ENCODE measurements around the gene VOPP1. TPM values are rescaled to one million over a fixed set of nuclear protein-coding genes. Genes with fewer than 3 reads are reported as not detected.

Gene VOPP1
- total RNA-seq, 1 donor from 2014 or later: 23.7 TPM

GRCh38 chr7:55509322-55509721 lies 63.0 kb downstream of the VOPP1 start:
- Histone ChIP-seq H3K4me1 (peaks cover 17% of the 10 kb centered on the region), H3K27ac (replicated peaks) (no peak overlapping the region), H3K9me3 (replicated peaks) (no peaks in the 10 kb centered on the region), H3K27me3 (ENCODE audit: low read depth) (no peaks in the 10 kb centered on the region), H3K4me3 (no peak overlapping the region), H3K36me3 (no peaks in the 10 kb centered on the region)
- TF ChIP-seq CTCF (IDR thresholded peaks at IDR 0.05; ENCODE audit: borderline replicate concordance): no peak
- intact Hi-C loops (cut with micrococcal nuclease): no loop called here
- DNase-seq: no peak

DNA sequence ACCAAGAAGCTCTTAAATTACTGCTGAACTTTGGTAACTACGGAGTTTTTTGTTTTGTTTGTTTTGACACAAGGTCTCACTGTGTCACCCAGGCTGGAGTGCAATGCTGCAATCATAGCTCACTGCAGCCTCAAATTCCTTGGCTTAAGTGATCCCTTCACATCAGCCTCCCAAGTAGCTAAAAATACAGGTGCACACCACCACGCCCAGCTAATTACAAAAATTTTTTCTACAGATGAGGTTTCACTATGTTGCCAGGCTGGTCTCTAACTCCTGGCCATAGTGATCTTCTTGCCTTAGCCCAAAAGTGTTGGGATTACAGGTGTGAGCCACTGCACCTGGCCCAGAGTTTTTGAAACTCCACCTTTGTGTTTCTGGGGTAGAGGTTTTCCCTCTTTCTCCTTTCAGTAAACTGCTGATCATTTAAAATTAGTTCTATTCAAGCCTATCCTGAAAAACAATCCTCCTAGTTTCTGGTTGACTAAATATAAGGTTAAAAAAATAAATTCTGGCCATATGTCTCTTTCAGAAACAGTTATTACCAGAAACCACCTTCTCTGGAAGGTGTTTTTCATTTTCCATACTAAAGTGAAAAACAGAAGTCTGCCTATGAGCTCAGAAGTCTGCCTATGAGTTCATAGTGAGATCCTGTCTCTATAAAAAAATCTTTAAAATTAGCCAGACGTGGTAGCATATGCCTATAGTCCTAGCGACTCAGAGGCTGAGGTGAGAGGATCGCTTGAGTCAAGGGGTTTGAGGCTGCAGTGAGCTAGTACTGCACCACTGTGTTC lies 63.9 kb downstream of the VOPP1 start:
- Histone ChIP-seq H3K27me3 (ENCODE audit: low read depth) (no peaks in the 10 kb centered on the region), H3K4me1 (peaks cover 26% of the 10 kb centered on the region), H3K27ac (replicated peaks) (no peak overlapping the region), H3K4me3 (no peak overlapping the region), H3K36me3 (no peaks in the 10 kb centered on the region), H3K9me3 (replicated peaks) (no peaks in the 10 kb centered on the region)
- DNase-seq: no peak
- no peak for TF ChIP-seq CTCF (IDR thresholded peaks at IDR 0.05; ENCODE audit: borderline replicate concordance)
- intact Hi-C loops (cut with micrococcal nuclease): no loop called here

DNA sequence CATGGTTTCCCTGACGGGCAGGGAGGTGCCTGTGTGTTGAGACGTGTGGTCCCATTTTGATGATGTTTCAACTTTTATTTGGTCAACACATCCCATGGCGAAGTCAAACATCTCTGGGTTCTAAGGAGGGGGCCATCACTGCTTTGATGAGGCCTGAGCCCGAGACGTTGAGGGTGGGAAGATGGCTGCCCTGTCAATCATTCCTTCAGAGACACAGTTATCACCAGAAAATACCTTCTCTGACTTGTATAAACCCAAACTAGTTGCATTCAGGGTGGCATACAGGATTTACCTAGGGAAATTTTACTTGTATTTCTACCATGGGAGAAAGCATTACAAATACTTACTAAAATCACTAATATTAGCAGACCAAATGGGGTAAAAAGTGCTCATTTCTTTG lies 64.6 kb downstream of the VOPP1 start:
- no peak for DNase-seq
- no peaks in the 10 kb centered on the region for H3K36me3 ChIP-seq
- H3K4me3 ChIP-seq: no peak overlapping the region
- intact Hi-C loops (cut with micrococcal nuclease): no loop called here
- H3K27ac ChIP-seq (replicated peaks): no peak overlapping the region
- no peaks in the 10 kb centered on the region for H3K9me3 ChIP-seq (replicated peaks)
- H3K27me3 ChIP-seq (ENCODE audit: low read depth): no peaks in the 10 kb centered on the region
- H3K4me1 ChIP-seq: peaks cover 33% of the 10 kb centered on the region
- no peak for TF ChIP-seq CTCF (IDR thresholded peaks at IDR 0.05; ENCODE audit: borderline replicate concordance)

- Histone ChIP-seq H3K27me3 (ENCODE audit: low read depth) (no peaks in the 10 kb centered on the region), H3K4me1 (peaks cover 54% of the 10 kb centered on the region), H3K4me3 (no peak overlapping the region), H3K27ac (replicated peaks) (no peak overlapping the region), H3K36me3 (no peaks in the 10 kb centered on the region), H3K9me3 (replicated peaks) (no peaks in the 10 kb centered on the region)
- intact Hi-C loops (cut with micrococcal nuclease): no loop called here
- TF ChIP-seq CTCF (IDR thresholded peaks at IDR 0.05; ENCODE audit: borderline replicate concordance): no peak
- no peak for DNase-seq
These were observed 67.2 kb downstream of the VOPP1 start for GRCh38 chr7:55504967-55505658.

DNA sequence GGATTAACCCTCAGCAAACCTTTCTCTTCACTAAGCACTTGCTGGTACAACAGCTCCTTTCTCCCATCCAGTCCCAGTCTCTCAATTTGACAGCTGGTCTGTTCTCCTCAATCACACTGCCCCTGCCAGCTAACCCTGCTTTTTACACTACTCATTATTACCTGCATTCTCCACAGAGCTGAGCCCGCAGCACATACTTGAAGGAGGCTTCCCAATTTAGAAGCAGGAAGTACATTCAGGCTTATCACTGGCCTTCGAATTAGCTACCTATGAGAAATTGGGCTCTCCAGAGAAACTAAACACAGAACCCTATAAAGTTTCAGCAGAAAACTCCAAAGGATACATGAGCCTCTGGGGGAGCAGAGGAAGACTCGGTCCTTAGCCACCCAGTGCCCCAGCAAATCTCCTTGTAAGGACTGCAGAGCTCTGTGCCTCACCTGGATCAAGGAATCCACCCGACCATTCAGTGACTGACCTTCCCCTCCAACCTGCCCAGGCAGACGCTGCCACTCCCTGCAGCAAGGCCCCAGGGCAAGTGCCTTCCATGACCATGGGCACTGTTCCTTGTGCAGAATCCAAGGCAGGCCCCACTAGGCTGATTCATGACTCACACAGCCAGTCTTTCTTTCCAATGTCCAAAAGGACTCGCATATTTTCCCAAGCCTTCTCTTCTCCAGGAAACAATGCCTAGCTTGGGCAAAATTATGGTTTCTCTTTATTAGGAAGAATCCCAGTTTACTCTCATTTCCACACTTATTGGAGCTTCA lies 68.0 kb downstream of the VOPP1 start:
- Histone ChIP-seq H3K4me1 (peaks cover 60% of the 10 kb centered on the region), H3K4me3 (no peak overlapping the region), H3K27me3 (ENCODE audit: low read depth) (no peaks in the 10 kb centered on the region), H3K9me3 (replicated peaks) (no peaks in the 10 kb centered on the region), H3K27ac (replicated peaks) (no peak overlapping the region), H3K36me3 (no peaks in the 10 kb centered on the region)
- no peak for TF ChIP-seq CTCF (IDR thresholded peaks at IDR 0.05; ENCODE audit: borderline replicate concordance)
- intact Hi-C loops (cut with micrococcal nuclease): no loop called here
- no peak for DNase-seq

Data from left ventricle myocardium inferior (tissue), 1 donor.